Loucy (cell line): ENCODE measurements around the gene EFCAB7.

Source experiments
- H2AFZ ChIP-seq: fragments of 200-600 bp; sonication (generic); 2 replicates; pipeline ENCODE4 v1.6.0; 2016; ENCODE audit warnings: antibody characterized with exemption, mild to moderate bottlenecking, low read length, moderate library complexity
- H3F3A ChIP-seq: fragments of 200-600 bp; 2 replicates; pipeline ENCODE4 v1.6.0; 2016; ENCODE audit warnings: antibody characterized with exemption, low read depth, mild to moderate bottlenecking
- H3K27me3 ChIP-seq: fragments of 200-600 bp; sonication (generic); 2 replicates; pipeline ENCODE4 v1.6.1; 2014; ENCODE audit warnings: low read length, mild to moderate bottlenecking; ENCODE audit not compliant: insufficient read depth, poor library complexity, severe bottlenecking
- H3K36me3 ChIP-seq: fragments of 200-600 bp; sonication (generic); 2 replicates; pipeline ENCODE4 v1.6.1; 2016; ENCODE audit warnings: low read length; ENCODE audit not compliant: insufficient read depth
- H3K4me1 ChIP-seq: fragments of 200-600 bp; sonication (generic); 2 replicates; pipeline ENCODE4 v1.5.1; 2014; ENCODE audit warnings: low read length, mild to moderate bottlenecking; ENCODE audit not compliant: insufficient read depth, poor library complexity, severe bottlenecking
- H3K4me2 ChIP-seq: fragments of 200-600 bp; sonication (generic); 2 replicates; pipeline ENCODE4 v1.6.0; 2014; ENCODE audit warnings: antibody characterized with exemption, low read length, low read depth, mild to moderate bottlenecking; ENCODE audit not compliant: poor library complexity, severe bottlenecking
- H3K4me3 ChIP-seq: fragments of 200-600 bp; sonication (generic); 2 replicates; pipeline ENCODE4 v1.5.1; 2014; ENCODE audit warnings: low read length, mild to moderate bottlenecking, mixed read lengths; ENCODE audit not compliant: poor library complexity, severe bottlenecking
- H3K79me2 ChIP-seq: fragments of 200-600 bp; sonication (generic); 2 replicates; pipeline ENCODE4 v1.6.1; 2014; ENCODE audit warnings: low read length; ENCODE audit not compliant: insufficient read depth
- H3K9ac ChIP-seq: fragments of 200-600 bp; sonication (generic); 2 replicates; pipeline ENCODE4 v1.6.0; 2014; ENCODE audit warnings: mild to moderate bottlenecking, low read depth, low read length, moderate library complexity; ENCODE audit not compliant: poor library complexity, severe bottlenecking
- H3K9me2 ChIP-seq: fragments of 200-600 bp; sonication (generic); replicated peaks from 2 replicates; pipeline ENCODE4 v1.6.1; 2016; ENCODE audit warnings: low read depth, low read length, mixed read lengths
- H3K9me3 ChIP-seq: fragments of 200-600 bp; sonication (generic); 2 replicates; pipeline ENCODE4 v1.6.1; 2014; ENCODE audit warnings: mild to moderate bottlenecking, antibody characterized with exemption, low read length, low read depth; ENCODE audit not compliant: insufficient read depth
- H4K20me1 ChIP-seq: fragments of 200-600 bp; sonication (generic); 2 replicates; pipeline ENCODE4 v1.6.0; 2014; ENCODE audit warnings: antibody characterized with exemption, low read length, mild to moderate bottlenecking; ENCODE audit not compliant: insufficient read depth, poor library complexity, severe bottlenecking
- CTCF ChIP-seq: fragments of 200-600 bp; sonication (generic); conservative IDR thresholded peaks from 2 replicates; pipeline ENCODE4 v1.5.1; 2014; ENCODE audit warnings: mild to moderate bottlenecking, antibody characterized with exemption, low read length
- EZH2phosphoT487 ChIP-seq: fragments of 200-600 bp; IDR thresholded peaks from 2 replicates; pipeline ENCODE4 v1.6.1; 2018; ENCODE audit warnings: antibody characterized with exemption, mild to moderate bottlenecking, moderate library complexity, borderline replicate concordance

Gene EFCAB7

GRCh38 chr1:63593303-63593885 lies 70.1 kb downstream of the EFCAB7 start, which contains the start of gene PGM1:
Gene PGM1 (plus strand): TSS chr1:63593411. CDS start chr1:63593489, 78 bp downstream.
- TF ChIP-seq EZH2phosphoT487 (no peak), CTCF (no peak)
- H3K79me2 ChIP-seq = peaks cover 63% of the 10 kb centered on the region
- no peaks in the 10 kb centered on the region for H3F3A ChIP-seq
- peak within 1 kb of the TSS; percentile 99 for H3K4me3 ChIP-seq
- peaks cover 32% of the 10 kb centered on the region for H3K4me1 ChIP-seq
- no peaks in the 10 kb centered on the region for H3K9me3 ChIP-seq
- H3K27me3 ChIP-seq = no peaks in the 10 kb centered on the region
- H4K20me1 ChIP-seq = peaks cover 18% of the 10 kb centered on the region
- no peaks in the 10 kb centered on the region for H3K9me2 ChIP-seq
- H3K9ac ChIP-seq = peak within 1 kb of the TSS; percentile 89
- no peaks in the 10 kb centered on the region for H3K36me3 ChIP-seq
- H3K4me2 ChIP-seq = peak within 1 kb of the TSS; percentile 86
- peak within 1 kb of the TSS; percentile 98 for H2AFZ ChIP-seq

- Histone ChIP-seq H3K79me2 (peaks cover 69% of the 10 kb centered on the region), H3K27me3 (no peaks in the 10 kb centered on the region), H4K20me1 (peaks cover 18% of the 10 kb centered on the region), H3K9me3 (no peaks in the 10 kb centered on the region), H3K4me2 (peak overlapping the region; percentile 86), H3K4me3 (peak overlapping the region; percentile 99), H2AFZ (peak overlapping the region; percentile 98), H3K36me3 (no peaks in the 10 kb centered on the region), H3K4me1 (peaks cover 29% of the 10 kb centered on the region), H3K9ac (peak overlapping the region; percentile 89), H3F3A (no peaks in the 10 kb centered on the region), H3K9me2 (no peaks in the 10 kb centered on the region)
- TF ChIP-seq EZH2phosphoT487 = no peak
- TF ChIP-seq CTCF = no peak
These were observed 70.7 kb downstream of the EFCAB7 start for GRCh38 chr1:63593886-63594605.

- Histone ChIP-seq H3K9ac (no peak overlapping the region), H3K79me2 (peaks cover 74% of the 10 kb centered on the region), H3K27me3 (no peaks in the 10 kb centered on the region), H2AFZ (no peak overlapping the region), H3K4me1 (peaks cover 33% of the 10 kb centered on the region), H3K9me2 (no peaks in the 10 kb centered on the region), H4K20me1 (peaks cover 18% of the 10 kb centered on the region), H3K9me3 (no peaks in the 10 kb centered on the region), H3F3A (no peaks in the 10 kb centered on the region), H3K4me3 (peak overlapping the region; percentile 99), H3K36me3 (no peaks in the 10 kb centered on the region), H3K4me2 (peak overlapping the region; percentile 86)
- no peak for TF ChIP-seq EZH2phosphoT487
- no peak for TF ChIP-seq CTCF
These were observed 72.1 kb downstream of the EFCAB7 start for GRCh38 chr1:63595435-63595834.
